HG02973 (cell line): ENCODE data around the gene FCMR.

Source experiments
- ATAC-seq: cut with Tn5 transposase; IDR thresholded peaks from one replicate; pipeline ENCODE4 v1.9.1; 2021; ENCODE audit warnings: moderate library complexity; ENCODE audit not compliant: unreplicated experiment

FCMR gene

DNA sequence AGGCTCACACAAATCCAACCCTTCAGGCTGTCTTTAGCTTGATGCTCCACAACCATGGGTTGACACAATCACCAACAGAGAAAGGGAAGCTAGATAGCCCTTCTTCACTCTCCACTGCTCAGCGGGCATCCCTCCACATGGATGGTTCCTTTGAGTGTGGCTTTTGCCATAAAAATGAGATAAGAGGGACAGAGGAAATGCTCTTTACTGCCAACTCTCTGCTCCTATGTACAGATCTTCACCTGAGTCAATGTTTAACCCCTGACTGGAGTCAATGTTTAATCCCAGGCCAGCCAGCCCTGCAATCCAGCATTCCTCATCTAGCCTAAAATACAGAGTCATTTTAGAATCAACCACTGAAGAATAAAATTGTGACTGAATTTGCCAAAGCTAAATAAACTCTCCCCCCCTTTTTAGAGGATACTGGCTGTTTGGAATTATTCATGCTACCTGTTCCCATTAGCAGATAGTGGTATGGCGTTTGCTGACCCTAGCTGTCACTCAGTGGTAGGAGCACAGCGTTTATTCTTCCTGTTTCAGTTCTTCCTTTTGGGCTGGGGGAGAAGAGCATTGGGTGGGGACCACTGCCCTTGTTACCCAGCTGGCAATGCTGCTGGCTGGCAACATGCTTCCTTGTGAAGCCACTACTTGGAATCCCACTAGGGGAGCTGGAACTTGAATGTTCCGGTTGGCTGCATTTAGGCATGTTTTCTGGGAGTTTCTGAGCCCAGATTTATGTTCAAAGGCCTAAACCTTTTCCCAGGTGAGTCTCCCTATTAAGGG, 29.8 kb upstream of the FCMR start:
- no peak for ATAC-seq

DNA sequence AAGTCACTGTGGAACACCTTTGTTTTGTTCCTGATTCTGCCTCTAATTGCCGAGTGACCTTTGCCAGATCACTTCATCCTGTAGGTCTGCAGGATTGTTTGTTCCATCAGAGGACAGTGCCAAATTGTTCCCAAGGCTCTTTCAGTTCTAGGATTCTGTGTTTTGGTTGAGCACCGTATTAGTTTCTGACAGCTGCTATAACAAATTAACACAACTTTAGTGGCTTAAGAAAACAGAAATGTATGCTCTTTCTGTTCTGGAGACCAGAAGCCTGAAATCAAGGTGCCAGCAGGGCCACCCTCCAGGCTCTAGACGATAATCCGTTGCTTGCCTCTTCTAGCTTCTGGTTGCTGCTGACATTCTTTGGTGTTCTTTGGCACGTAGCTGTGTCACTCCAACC, 27.9 kb upstream of the FCMR start:
- no peak for ATAC-seq

DNA sequence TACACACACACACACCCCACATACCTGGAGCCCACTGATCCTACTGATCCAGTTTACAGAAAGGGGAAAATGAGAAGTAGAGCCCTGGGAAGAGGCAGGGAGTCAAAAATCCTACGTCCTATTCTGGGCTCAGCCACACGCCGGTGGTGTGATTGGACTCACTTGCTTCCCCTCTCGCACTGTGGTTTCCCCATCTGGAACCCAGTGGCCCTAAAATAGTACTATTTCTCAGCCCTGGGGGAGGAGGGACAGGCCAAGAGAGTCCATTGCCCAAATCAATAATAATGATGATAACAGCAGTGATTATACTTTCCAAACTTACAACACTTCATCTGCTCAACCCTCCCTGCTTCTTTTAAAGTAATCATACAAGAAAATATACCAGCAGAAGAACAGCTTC, 27.5 kb upstream of the FCMR start:
- ATAC-seq, result no peak

DNA sequence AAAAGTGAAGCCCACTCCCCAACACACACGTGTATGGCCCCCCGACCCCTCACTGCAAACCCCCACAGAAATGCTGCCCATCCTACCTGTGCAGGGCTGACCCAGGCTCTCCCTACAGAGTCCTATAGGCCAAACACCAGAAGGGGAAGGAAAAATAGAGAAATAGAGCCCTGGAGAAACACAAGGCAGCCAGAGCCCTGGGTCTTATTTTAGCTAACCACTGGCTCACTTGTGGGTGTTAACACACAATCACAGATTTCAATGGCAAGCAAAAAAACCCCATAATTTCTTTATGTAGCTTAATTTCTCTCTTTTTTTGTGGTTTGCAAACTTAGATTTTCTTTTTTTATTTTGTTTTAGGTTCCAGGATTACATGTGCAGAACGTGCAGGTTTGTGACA, 25.5 kb upstream of the FCMR start:
- ATAC-seq, result no peak

DNA sequence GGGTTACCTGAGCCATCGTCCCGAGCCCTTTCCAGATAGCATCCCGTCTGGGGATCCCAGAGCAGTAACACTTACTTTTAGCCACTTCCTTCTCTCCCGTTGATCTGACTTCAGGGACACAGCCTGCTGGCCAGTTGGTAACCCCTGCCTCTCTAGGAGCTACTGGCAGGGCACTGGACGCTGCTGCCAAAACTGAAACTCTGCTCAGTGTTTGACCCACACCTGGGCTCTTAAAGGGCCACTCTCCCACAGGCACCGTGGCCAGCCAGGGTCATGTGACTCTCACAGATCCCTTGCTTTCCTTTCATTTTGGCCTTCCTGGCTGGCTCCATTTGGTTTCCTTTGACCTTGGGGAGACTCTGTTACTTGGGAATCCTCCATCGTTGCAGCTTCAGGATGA, 24.5 kb upstream of the FCMR start, which contains the start of gene PIGR:
TSS of gene PIGR (minus strand) at position 206 of the 400 bp plus-strand sequence. CDS start 5,935 bp downstream, outside the sequence.
- ATAC-seq, result no peak

DNA sequence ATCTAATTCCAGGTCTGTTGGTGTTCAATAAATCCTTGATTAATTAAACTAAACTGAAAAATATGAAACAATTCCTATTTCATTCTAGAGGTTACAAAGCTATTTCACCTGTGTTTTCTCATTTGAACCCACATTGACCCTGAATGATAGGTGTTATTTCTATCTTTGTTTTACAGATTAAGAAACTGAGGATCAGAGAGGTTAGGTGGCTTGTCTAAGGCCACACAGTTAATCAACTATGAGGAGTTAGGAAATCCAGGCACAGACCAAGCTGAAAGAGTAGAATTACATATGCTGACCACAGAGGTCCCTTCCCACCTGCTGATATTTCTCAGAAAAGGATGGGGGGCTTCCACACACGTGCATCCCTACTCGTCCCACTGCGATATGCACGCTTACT, 24.0 kb upstream of the FCMR start:
- ATAC-seq, result no peak

DNA sequence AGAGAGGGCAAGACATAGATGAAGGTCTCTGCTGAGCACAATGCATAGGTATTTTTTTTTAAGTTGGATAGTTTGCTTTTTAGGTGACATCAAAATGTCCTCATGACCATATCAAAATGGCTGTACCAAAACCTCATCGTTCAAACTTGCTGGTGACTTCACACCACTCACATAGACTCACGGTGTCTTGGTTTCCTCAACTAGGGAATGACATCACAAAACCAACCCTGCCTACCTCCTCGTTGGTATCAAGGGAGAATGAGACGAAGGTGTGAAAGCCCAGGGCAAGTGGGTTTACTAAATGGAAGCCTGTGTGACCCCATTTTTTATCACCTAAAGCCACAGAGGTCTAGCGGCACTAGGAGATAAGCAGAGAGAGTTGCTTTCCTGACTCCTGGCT, 23.0 kb upstream of the FCMR start:
- no peak for ATAC-seq

DNA sequence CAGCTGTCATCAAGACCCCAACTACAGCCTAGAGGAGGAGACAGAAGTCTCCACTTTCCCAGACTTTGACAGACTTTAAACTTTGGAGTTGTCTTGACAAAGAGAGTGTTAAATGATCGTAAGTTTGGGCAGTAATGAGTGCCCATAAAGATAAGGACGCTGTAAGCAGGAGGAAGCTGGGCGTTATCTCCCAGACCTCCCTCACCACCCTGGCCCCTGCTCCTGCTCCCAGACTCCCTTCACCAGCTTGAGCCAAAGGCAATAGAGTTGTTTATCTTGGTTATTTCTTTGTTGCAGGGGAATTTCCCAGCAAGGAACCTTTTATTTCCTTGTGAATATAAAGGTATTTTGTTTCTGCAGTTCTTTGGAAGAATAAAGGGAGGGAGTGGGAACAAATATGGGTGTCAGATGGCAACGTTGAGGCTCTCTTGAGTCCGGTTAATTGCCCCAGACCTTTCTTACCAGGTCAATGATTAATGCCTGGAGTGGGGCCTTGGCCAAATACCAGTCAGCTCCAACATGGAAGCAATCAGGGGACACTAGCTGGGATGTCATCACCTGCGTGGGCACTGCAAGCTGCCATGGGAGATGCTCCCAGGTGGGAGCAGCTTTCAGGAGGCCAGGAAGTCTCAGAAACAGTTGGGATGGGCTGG, 20.2 kb upstream of the FCMR start:
- no peak for ATAC-seq

DNA sequence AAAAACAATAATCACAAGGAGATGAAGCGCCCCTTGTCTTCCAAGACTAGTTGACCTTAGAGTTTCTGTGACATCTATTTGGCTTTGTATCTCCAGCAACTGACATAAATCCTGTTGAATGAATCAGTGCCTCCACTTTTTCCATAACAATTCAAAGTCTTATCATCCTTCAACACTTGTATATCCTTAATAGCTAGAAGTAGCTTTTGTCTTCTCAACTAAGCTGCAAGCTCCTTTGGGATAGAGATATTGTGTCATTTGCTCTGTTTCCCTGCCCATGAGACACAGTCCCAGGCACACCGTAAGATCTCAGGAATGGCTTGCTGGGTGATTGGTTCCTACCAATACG, 18.8 kb upstream of the FCMR start:
- ATAC-seq, result no peak

DNA sequence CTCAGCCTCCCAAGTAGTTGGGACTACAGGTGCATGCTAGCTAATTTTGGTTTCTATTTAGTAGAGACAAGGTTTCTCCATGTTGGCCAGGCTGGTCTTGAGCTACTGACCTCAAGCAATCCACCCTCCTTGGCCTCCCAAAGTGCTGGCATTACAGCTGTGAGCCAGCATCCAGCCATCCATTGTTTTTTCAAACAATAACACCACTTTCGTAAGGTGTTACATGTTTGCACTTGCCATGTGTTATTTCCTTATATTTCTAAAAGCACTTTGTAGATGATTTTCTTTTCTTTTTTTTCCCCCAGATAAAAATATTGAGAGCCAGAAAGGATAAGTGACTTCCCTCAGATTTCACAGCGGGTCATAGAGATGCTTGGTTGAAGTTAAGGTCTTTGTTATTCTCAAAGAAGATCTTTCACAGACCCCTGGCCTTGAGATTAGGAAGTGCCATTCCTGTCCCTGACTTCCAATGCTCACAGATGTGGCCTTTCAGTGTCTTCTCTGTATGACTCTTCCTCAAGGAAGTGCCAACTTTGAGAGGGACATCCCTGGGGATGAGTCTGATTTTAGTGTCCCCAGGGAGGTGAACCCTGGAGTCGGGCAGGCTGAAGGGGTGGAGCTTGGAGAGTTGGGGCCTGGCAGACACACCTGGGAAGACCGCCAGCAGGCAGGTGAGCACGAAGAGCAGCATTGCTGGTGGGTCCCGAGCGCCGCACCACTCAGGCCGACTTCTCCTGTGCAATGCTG, 18.3 kb upstream of the FCMR start:
- no peak for ATAC-seq

DNA sequence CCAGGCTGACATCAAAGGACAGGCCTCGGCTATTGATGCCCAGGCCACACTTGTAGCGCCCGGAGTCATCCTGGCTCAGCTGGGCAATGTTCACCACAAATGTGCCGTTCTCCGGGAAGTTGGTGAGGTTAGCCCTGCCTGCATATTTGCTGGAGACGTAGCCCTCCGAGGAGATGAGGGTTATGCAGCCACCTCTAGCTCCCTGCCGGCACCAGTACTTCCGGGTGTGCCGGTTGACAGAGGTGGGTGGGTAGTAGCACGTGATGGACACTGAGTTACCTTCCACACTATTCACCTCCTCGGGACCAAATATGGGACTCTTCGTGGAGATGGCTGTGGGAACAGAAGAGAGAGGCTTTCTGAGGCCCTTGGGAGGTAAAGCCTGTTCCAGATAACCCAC, 17.4 kb upstream of the FCMR start:
- no peak for ATAC-seq

DNA sequence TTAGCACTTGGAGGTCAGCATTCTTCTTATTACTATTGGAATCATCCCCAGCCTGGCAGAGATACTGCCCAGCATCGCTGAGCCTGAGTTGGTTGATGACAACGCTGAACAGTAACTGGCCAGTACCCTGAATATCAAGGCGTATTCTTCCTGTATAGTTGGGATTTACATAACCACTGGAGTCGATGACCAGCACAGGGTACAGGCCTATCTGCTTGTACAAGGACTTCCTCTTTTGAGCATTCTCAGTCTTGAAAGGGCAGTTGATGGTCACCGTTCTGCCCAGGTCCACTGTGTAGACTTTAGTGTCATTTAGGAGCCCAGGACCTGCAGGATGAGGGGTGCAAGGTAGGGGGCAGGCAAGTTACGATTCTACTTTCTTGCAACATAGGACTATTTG, 15.7 kb upstream of the FCMR start:
- ATAC-seq, result no peak

DNA sequence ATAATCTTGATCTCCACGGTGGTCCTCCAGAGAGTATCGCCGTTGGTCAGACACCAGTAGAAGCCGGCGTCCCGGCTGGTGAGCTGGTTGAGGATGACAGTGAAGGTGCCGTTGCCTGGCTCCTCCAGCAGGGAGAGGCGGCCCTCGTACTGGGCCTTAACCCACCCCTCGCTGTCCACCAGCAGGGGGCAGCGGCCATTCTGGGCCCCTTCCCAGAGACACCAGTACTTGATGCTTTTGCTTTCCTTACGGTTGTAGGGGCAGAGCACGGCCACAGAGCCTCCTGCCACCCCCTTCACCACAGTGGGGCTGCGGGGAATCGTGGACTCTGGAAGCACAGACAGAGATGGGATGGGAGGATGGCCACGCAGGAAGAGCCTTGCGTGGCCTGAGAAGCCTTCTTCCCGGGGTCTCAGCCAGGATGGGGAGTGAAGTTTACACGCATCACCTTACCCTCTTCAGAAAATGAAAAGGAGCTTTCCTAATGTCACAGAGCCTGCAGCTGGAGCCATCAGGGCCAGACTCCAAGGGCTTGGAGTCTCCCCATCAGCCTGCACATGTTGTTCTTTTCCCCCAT, 13.8 kb upstream of the FCMR start:
- ATAC-seq, result no peak

DNA sequence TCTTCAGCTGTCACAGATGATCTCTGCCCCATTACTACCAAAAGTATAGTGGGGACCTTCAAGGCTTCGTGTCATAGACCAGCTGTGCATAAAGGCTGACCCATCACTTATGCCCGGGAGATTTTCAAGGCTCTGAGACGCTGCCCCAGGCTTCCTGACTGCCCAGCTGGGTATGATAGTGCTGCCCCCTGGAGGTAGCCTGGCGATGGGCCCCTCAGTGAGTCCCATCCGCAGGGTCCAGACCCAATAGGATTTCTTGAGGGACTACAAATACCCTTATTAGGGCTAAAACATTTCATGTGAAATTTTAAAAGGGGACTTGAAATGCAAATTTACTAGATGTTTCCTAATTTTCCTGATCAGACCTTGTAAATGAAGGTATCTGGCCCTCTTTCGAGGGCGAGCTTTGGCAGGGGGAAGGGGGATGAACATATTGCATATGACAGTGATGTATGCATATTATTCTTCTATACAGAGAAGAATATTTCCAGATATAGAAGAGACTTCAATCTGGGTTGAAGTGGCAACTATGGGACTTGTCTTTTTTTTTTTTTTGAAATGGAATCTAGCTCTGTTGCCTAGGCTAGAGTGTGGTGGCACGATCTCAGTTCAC, 11.7 kb upstream of the FCMR start:
- no peak for ATAC-seq

DNA sequence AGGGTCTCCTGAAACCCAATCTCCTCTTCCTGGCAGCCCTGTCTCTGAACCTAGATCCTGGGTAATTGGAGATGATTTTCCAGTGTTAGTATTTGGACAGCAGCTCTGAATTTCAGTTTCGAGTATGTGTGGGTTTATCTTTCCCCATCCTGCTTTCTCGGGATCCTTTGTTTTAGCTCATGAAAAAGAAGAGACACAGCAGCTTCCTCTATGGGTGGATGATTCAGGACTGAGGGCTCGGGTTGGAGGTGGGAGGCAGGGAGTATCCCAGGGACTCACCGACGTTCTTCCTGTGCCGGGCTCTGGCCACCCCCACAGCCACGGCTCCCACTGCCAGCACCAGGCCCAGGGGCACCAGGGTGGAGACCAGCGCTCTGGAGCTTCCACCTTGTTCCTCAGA, 10.4 kb upstream of the FCMR start:
- no peak for ATAC-seq

DNA sequence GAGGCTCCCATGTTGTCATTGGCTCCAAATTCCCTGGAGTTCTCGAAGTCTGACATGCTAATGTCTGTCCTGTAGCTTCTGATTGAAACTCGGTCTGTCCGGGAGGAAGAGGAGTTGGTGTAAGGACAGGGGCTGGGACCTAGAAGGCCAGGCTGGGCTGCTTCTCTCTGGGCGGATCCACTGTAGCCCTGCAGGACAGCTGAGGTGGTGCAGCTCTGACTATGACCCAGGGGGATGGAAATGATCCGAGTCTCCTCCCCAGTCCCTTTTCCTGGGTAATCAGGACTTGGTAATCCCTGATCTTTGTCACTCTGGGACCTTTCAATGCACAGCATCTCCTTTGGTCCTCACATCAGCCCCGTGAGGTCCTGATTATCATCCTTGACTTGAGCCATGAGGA, 10.0 kb upstream of the FCMR start:
- no peak for ATAC-seq

DNA sequence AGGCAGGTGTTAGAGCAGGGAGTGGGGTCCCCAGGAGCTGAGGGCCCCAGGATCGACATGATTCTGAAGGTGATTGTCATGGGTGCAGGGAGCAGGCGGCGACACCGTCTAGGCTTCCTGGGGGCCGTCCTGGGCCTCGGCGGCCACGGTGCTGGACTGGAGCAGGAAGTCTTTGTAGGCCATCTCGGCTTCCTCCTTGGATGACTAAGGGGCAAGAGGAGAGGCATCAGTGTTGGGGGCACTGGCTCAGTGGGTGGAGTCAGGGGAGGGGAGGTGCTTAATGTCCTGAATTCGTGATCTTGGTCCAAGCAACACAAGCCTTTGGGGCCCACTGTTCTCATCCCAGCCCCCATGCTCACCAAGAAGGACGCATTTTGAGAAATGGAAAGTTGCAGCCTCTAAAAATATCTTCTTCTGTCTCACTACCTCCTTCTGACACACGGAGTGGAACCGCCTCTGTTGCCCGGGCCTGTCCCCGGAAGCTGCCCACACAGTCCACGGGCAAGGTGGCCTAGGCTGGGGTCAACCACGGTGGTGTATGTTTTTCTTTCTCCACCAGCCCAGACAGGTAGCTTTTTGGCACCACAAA, 8.6 kb upstream of the FCMR start:
- ATAC-seq, result peak; percentile 69

DNA sequence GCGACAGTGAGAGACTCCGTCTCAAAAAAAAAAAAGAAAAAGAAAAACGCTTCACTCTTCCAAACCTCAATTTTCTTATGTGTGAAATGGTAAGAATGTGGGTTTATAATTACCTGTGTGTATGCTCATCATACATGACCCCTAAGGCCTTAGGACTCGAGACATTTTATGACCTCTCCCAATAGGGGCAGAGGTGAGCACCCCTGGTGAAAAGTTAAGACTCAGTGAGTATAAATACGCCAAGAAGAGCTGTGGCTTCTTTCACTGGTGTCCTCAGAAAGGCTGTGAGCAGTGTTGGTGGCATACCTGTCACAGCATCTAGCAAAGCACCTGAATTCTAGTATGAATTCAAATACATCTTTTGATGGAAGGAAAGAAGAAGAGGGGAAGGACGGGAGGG, 7.8 kb upstream of the FCMR start:
- ATAC-seq, result no peak

DNA sequence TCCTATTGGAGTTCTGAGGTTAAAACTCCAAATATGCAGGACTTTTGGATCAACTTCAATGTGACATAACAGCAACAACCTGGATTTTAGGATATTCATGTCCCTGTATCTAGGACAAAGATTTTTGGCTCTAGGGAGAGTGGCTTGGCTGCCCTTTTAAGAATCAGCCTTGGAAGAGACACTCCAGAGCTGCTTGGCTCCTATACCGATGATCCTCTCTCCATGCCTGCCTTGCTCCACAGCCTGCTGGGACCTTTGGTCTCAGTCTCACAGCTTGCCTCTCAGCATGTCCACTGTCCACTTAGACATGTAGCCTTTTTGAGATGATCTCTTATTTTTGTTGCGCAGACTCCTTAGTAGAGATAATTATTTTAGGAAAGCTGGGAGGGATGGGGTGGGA, 4.5 kb upstream of the FCMR start:
- ATAC-seq, result no peak

DNA sequence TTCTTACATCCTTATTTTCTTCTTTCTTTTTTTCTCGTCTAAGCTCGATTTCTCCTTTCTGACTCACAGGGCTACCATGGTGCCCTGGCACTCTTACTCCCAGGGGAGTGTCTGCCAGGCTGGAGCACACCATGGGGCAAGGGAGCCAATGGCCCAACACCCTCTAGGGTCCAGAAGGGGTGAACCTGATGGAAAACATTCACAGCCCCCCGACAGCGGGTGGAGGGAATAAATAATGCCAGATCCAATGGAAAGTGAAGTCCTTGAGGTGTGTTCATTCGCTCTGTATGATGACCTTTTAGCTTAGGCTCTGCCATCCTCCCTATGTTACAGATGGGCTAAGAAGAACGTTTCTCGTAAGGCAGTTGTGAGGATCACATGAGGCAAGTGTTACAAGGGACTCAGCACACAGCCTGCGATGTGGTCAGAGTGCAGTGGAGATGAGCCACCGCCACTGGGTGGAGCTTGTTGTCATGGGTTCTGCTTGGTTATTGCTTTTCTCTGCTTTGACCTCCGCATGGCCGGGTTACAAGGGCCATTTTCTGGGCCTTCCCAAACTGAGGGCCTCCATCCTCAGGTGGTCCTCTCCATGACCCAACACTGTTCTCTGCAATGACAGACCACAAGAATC, 3.5 kb upstream of the FCMR start:
- peak; percentile 67 for ATAC-seq
